22Rv1 (cell line): ENCODE measurements around the gene PLBD2.

Experiments used
- H3K27ac ChIP-seq: fragments of 450-650 bp; 2 replicates; pipeline ENCODE4 v1.5.1; 2017
- CTCF ChIP-seq: fragments of 450-650 bp; IDR thresholded peaks from 2 replicates; pipeline ENCODE4 v1.5.1; 2017; ENCODE audit warnings: mild to moderate bottlenecking
- ZFX ChIP-seq: fragments of 450-650 bp; IDR thresholded peaks from 2 replicates; pipeline ENCODE4 v1.6.1; 2017; ENCODE audit warnings: antibody characterized with exemption, borderline replicate concordance

Gene PLBD2

GRCh38 chr12:113424915-113425823 is 66.8 kb downstream of the PLBD2 start:
- no peak overlapping the region for H3K27ac ChIP-seq
- TF ChIP-seq CTCF: peak; percentile 99
- TF ChIP-seq ZFX: no peak

- TF ChIP-seq CTCF (no peak), ZFX (no peak)
- no peak overlapping the region for H3K27ac ChIP-seq
Observed at GRCh38 chr12:113425960-113426453, 67.6 kb downstream of the PLBD2 start.

- TF ChIP-seq CTCF (no peak), ZFX (no peak)
- no peak overlapping the region for H3K27ac ChIP-seq
Observed at GRCh38 chr12:113427882-113428281, 69.5 kb downstream of the PLBD2 start.

GRCh38 chr12:113428482-113428881 is 70.1 kb downstream of the PLBD2 start:
- H3K27ac ChIP-seq: no peak overlapping the region
- TF ChIP-seq ZFX: no peak
- no peak for TF ChIP-seq CTCF

- no peak overlapping the region for H3K27ac ChIP-seq
- TF ChIP-seq CTCF (no peak), ZFX (no peak)
Observed at GRCh38 chr12:113432986-113433385, 74.6 kb downstream of the PLBD2 start.

- no peak overlapping the region for H3K27ac ChIP-seq
- TF ChIP-seq CTCF (no peak), ZFX (no peak)
Observed at GRCh38 chr12:113435367-113435766, 77.0 kb downstream of the PLBD2 start.

GRCh38 chr12:113436586-113436985 is 78.2 kb downstream of the PLBD2 start:
- TF ChIP-seq CTCF (no peak), ZFX (no peak)
- H3K27ac ChIP-seq: no peak overlapping the region
